ENCODE data around the gene PLA2G4F.

Gene PLA2G4F

DNA sequence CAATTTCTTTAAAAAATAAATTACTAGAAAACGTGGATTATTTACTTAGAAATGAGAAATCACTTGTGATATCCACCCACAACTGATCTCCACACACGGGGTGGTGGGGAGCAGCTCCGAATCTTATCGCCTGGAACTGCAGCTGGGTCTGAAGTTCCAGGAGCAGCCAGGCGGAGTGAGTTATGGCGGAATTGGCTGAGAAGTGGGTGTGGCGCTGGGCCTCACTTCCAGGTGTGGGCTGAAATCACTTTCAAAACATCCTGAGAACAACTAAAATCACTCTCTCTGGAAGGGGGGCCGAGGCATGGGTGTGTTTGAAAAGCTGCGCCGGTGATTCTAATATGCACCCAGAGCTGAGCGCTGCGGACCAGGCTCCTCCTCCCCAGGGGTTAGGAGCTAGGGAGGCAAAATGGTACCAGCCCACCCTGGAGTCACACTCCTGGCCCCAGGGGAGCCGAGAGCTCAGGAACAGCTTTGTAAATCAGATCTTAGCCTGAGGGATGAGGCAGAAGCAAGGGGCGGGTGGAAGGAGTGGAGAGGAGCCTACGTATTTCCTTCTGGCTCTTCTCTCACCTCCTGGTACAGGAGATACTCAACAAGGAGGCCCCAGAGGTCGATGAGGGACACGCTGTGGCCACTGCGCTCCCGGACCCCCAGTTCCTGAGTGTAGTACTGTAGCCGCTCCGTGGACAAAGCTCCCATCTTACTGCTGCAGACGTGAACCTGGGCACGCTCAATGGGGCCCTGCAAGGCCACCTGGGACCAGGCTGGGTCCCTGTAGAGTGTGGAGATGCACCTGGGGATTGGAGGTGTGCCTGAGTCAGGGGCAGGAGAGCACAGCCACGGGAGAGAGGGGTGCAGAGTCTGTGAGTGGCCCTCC, 9.6 kb downstream of the PLA2G4F start:
- no peak for DNase-seq

GRCh38 chr15:42145546-42146455, 10.6 kb downstream of the PLA2G4F start:
- no peak for DNase-seq

DNA sequence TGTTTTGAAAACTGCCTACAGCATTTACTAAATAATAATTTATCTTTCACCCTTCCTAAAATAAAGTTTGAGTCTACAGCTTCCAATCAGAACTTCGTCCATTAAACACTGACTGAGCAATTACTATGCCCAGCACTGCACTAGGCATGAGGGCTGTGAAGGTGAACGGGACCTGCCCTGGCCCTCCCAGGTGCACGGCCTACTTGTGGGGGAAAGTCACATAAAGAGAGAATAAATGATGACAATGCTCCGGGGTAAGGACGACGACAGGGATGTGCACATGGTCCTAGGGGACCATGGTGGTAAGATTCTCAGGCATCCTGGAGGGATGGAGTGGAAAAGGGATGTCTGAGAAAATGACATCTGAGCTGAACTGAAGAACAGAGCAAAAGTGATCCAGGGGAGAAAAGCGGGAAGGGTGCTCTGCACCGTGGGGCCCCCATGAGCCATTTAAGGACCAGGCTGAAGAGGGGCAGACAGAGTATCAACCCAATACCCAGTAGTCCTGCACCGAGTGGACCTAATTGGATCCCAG, 11.5 kb downstream of the PLA2G4F start:
- no peak for DNase-seq

DNA sequence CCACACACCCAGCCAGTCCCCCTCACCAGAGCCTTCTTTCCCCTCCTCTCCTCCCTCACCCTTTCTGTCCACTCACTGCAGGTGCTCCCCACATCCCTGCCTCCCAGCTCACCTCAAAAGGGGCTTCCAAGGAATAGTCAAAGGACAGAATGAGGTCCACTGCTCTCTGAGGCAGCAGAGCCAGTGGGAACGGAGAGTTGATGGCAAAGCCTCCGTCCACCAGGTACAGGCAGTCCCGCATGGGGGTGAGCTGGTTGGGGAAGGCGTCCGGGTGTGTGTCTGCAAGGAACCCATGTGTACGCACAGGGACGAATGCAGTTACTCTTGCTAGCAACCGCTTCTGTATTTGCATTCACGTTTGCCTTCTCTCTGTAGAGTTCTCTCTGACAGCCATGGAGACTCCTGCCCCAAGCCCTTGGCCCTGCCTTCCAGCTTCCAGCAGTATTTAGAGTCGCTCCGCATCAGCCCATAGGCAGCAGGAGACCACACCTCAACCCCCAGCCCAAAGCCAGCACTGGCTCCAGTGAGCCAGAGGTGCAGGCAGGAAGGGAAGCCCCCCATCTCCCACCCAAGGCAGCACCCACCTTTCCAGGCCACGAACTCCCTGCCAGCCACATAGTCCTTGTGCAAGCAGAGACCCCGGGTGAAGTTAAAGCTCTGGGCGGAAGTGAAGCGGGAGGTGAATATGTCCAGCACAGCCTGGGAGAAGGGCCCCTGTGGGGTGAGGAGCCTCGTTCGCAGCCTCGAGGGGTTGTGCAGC, 12.4 kb downstream of the PLA2G4F start:
- no peak for DNase-seq

DNA sequence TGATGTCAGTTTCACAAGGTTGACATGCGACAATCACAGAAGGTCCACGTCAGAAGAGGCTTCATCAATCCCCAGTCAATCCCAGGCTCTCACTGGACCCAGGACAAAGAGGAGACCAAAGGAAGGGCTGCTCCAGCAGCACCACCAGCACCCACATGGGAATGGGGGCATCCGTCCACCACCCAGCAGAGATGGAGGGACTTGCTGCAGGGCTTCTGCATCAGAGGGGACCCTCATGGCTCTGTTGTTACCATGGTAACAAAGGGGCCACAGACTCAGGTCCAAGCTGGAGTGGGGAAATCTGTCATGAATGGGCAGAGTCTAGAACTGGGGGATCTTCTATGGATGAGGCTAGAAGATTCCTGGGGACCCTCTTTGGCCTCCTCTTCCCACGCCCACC, 13.1 kb downstream of the PLA2G4F start:
- DNase-seq, result no peak

DNA sequence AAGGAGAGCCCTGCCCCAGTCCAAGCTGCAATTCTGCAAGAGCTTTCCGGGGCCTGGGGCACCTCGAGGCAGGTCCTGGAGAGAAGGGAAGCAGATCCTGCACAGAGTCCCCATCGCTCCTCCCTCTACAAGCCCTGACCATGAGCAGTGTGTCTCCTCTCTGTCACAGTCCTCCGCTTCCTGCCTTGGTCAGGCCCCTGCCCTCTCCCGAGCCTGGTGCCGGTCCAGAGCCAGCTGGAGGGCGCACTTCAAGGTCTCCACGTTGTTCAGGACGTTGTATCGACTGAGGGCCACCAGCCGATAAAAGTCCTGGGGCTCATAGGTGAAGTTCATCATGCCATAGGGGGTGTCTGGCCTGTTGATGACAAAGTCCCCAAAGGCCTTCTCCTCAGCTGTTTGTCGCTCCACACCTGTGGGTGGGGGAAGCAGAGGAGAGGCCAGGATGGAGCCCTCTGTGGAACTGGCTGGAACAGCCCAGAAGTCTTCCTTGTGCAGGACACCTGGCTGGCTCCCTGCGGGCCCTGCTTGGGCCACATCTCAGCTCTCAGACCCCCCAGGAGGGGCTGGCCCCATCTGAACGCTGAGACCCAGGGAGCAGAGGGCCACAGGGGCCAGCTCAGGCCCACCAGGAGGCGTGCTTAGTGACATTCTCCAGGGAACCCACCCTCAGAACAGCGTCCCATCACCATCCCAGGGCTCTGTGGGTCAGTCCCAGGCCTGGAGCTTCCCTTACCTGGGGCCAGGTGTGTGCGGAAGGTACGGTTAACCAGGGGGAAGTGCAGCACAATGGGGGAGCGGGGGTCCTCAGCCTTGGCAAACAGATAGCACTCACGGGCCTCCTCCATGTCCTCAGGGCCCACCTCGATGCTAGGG, 14.4 kb downstream of the PLA2G4F start:
- DNase-seq, result no peak

GRCh38 chr15:42141246-42141645, 15.2 kb downstream of the PLA2G4F start:
- DNase-seq, result no peak

- DNase-seq, result no peak
Measured at GRCh38 chr15:42140383-42141070, 15.9 kb downstream of the PLA2G4F start.

DNA sequence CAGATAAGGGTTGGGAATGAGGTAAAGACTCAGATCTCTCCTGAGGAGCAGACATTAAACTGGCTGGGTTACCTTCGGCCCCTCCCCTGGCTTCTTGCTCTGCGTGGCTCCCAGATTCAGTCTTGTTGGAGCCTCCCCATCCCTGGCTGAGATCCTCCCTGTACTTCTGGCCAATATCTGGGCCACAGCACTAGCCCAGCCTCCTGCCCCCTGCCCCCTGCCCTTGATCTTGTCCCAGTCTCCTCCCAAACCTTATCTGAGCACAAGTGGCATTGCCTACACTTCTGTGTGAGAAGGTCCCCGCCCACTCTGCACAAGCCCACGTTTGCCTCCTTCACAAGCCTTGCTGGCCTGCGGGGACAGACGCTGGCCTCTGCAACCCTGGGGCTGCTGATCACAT, 16.8 kb downstream of the PLA2G4F start:
- DNase-seq, result no peak

DNA sequence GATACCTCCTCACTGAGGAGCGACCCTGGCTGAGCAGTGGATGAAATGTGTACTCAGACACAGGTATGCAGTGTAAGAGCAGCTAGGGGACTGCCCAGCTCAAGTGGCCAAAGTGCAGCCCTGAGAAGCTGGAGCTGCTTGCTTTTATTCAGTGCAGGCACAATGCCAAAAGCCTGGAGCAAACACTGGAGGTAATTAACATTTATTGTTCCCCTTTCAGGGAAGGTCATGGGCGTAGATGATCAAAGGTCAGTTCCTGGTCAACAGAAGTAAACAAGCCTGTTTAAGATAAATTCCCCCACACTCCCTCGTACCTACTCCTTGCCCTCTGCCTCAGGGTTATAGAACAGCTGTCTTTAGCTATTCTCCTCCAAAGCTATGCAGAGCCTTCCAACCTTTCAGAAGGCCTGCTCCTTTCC, 17.5 kb downstream of the PLA2G4F start:
- no peak for DNase-seq

- DNase-seq, result no peak
Measured at GRCh38 chr15:42138411-42138810, 18.0 kb downstream of the PLA2G4F start.

DNA sequence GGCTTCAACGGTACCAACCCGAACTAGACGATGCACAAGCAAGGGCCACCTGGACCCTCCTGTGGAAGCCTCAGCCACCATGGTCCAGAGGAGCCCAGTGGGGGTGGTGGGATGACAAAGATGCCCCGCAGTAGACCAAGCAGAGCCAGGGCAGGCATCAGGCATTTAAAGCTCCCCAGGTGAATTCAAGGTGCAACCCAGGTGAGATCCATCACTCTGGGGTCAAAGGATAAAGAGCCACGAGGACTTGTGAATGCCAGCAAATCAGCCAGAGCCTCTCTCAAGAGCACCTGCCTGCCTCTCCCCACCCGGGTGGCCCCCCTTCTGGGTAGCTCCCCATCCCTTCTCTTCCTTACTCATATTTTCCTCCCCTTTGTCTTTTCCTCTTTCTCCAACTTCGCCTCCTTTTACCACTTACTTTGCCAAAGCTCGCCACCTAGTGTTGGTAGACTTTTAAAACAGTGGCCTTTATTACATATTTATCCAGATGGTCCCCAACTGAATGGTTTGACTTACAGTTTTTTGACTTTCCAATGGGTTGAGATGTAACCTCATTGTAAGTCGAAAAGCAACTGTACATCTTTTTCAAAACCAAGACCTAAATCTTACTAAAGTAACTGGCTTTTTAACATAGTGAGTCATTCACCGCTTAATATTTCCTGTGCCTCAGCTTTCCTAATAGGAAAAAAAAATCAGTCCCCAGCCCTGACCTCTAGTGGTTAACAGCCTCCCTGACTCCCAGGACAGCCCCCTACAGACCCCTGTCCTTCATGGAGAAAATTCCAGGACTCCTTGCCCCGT, 18.8 kb downstream of the PLA2G4F start:
- no peak for DNase-seq

GRCh38 chr15:42136513-42136912, 19.9 kb downstream of the PLA2G4F start:
- no peak for DNase-seq

DNA sequence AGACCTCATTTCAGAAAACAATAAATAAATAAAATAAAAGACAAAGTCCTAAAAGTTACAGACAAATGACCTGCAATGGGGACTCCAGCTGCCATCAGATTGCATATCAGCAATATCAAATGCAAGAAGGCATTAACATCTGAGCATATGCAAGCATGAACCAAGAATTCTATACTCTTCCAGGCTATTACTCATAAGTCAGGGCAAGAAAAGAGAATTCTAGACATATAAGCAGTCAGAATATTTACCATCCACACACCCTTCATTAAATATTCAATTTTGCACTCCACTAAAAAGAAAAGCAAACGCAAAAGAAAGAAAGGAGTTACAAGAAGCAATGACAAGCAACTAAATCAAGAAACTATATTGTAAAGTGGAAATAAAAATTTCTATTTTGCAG, 21.1 kb downstream of the PLA2G4F start:
- no peak for DNase-seq

DNA sequence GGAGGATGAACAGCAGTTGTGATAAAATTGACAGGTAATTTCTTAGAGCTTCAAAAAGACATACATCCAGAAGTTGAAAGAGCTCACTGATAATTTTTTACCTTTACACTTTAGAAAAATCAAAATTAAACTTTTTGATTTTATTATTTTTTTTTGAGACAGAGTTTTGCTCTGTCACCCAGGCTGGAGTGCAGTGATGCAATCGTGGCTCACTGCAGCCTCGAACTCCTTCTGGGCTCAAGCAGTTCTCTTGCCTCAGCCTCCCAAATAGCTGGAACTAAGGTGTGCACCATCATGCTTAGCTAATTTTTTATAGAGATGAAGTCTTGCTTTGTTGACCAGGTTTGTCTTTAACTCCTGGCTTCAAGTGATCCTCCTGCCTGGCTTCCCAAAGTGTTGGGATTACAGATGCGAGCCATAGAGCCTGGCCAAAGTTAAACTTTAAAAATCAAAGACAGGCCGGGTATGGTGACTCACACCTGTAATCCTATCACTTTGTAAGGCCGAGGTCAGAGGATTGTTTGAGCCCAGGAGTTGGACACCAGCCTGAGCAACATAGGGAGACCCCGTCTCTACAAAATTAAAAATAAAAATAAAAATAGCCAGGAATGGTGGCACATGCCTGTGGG, 21.7 kb downstream of the PLA2G4F start:
- DNase-seq, result no peak

- peak; percentile 54 for DNase-seq
Measured at GRCh38 chr15:42133886-42134502, 22.4 kb downstream of the PLA2G4F start.

- no peak for DNase-seq
Measured at GRCh38 chr15:42133356-42133755, 23.1 kb downstream of the PLA2G4F start.

- no peak for DNase-seq
Measured at GRCh38 chr15:42131826-42132806, 24.3 kb downstream of the PLA2G4F start.
